A204.1 (cell line): ENCODE measurements around the gene VWA7.

Experiments used
- FAIRE-seq: peaks from 2 replicates; lab custom pipeline; 2012; peaks lifted over from hg19 to GRCh38; lab: Jason Lieb, UNC

The VWA7 gene

DNA sequence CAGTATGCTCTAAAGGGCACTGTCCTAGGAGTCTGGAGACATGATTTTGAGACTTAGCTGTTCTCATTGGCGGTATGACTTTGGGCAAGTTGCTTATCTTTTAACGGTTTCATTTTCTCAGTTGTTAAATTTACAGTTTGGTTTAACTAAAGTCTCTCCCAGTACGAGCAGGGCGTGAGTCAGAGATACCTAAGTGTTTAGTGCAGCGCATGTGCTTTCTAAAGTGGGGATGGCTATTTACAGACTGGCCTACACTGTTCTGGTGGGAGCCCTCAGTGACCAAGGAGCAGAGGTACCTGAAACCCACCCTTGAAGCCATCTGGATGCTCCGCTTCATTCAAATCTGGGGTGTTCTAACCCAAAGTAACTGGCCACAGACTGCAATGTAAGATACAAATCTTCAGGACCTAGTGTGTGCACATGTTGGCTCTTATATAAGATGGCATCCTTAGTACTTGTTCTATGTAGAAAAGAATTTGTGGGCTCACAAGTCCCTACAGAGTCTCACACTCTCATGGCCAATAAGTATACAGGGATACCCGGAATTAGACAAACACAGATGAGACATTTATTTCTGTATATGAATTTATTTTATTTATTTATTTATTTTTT is 26.6 kb downstream of the VWA7 start:
- no peak for FAIRE-seq

DNA sequence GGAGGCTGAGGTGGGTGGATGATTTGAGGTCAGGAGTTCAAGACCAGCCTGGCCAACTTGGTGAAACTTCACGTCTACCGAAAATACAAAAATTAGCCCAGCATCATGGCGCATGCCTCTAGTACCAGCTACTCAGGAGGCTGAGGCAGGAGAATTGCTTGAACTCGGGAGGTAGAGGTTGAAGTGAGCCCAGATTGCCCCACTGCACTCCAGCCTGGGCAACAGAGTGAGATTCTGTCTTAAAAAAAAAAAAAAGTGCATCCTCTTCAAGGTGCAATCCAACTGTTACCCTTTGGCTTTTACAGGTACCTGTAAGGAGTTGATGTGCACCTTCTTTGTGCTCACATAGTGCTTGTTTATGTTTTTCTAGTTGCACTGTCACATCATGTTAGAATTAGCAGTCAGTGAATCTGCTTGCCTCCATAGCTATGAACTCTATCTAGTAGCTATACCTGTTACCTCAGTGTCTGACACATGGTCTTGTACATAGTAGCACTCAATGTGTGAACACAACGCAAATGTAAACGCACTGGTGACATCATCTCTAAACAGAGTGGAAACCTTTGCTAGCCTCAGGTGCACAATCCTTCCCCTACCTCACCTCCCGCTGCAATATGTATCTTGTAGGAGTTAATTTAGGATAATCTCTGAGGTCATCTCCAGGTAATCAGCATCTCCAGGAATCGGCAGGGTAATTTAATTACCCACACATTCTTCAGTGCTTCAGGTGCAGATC is 27.7 kb downstream of the VWA7 start:
- no peak for FAIRE-seq

DNA sequence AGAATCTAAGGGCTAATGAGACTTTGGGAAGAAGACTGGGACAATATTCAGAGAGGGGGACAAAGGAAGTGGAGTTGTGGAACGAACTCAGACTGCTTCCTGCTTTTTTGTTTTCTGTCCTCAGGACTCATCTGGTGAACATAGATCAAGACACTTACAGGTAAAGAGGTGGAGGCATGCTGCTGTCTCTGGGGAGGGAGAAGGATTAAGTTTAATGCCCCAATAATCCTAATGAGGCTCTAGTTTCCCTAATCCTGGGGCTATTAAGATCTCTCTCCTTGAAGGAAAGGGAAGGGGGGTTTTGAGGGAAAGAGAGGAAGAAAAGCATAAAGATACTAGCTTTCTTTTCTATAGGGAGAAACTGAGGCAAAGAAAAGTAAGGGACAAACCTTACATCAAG is 32.7 kb downstream of the VWA7 start:
- no peak for FAIRE-seq

DNA sequence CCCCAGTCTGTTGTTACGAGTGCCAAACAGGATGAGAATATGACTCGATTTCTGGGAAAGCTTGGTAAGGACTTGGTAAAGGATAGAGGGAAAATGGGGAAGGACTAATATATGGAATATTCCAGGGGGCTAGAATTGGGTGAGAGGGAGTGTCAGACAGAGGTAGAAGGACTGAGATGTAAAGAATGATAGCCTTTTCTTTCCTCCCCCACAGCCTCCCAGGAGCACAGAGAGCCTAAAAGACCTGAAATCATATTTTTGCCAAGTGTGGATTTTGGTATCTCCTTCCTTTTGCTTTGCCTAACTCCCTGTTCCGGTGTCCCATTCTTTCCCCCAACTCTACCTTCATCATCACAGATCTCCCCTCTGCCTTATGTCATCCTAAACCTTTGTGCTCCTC is 34.2 kb downstream of the VWA7 start:
- no peak for FAIRE-seq

DNA sequence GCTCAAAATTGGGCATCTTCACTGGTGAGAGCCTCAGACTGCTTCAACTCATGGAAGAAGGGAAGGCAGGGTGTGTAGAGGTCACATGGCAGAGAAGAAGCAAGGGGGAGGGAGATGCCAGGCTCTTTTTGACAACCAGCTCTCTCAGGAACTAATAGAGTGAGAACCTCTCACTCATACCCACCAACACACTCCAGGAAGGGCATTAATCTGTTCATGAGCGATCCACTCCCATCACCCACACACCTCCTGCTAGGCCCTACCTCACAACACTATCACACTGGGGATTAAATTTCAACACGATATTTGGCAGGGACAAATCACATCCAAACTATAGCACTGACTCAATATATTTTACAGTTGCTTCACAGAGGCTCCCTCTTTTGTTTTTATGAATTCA is 35.3 kb downstream of the VWA7 start:
- no peak for FAIRE-seq

DNA sequence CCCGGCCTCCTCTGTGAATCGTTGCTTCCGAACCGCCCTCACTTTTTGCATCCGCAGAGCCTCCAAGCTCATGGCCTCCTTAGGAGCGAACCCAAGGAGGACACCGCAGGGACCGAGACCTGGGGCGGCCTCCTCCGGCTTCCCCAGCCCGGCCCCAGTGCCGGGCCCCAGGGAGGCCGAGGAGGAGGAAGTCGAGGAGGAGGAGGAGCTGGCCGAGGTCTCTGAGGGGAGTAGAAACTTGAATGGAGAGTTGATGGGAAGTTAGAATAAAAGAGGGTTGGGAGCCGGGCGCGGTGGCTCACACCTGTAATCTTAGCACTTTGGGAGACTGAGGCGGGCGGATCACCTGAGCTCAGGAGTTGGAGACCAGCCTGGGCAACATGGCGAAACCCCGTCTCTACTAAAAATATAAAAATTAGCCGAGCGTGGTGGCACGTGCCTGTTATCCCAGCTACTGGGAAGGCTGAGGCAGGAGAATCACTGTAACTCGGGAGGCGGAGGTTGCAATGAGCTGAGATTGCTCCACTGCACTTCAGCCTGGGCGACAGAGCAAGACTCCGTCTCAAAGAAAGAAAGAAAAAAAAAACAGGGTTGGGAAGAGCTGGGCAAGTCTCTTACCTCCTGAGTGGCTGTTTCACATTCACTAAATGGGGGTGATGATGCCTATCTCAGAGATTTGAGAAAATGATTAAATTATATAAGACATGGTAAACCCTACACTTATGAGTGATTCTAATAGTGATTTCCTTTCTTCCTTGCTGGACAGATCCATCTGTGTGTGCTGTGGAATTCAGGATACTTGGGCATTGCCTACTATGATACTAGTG is 36.5 kb downstream of the VWA7 start:
- FAIRE-seq = no peak

DNA sequence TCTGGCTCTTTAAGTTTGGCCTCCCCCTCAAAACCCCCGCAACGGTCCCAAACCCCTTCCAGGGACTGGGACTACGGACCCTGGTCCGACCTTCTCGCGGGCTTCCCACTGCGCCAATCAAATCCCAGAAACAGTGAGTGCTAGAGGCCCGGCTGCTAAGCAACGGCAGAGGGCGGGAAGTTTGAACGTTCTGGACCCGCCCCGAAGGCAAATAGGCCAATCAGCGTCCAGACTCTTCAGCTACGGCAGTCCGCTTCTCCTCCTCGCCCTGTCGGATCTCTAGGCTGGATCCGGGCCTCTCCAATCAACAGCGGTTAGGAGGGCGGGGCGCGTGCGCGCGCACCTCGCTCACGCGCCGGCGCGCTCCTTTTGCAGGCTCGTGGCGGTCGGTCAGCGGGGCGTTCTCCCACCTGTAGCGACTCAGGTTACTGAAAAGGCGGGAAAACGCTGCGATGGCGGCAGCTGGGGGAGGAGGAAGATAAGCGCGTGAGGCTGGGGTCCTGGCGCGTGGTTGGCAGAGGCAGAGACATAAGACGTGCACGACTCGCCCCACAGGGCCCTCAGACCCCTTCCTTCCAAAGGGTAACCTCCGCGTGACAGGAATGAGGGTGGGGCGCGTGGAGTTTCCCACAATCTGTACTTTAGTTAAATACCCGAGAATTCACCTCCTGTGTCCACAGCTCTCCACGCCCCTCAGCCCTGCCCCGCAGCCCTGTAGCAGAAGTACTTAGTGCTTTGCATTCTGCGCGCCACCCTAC is 37.3 kb downstream of the VWA7 start, which contains the start of gene MSH5:
Gene MSH5 (plus strand): TSS at position 367 of the 758 bp plus-strand sequence. CDS start 462 bp downstream, outside the sequence.
- peak; percentile 92 for FAIRE-seq

DNA sequence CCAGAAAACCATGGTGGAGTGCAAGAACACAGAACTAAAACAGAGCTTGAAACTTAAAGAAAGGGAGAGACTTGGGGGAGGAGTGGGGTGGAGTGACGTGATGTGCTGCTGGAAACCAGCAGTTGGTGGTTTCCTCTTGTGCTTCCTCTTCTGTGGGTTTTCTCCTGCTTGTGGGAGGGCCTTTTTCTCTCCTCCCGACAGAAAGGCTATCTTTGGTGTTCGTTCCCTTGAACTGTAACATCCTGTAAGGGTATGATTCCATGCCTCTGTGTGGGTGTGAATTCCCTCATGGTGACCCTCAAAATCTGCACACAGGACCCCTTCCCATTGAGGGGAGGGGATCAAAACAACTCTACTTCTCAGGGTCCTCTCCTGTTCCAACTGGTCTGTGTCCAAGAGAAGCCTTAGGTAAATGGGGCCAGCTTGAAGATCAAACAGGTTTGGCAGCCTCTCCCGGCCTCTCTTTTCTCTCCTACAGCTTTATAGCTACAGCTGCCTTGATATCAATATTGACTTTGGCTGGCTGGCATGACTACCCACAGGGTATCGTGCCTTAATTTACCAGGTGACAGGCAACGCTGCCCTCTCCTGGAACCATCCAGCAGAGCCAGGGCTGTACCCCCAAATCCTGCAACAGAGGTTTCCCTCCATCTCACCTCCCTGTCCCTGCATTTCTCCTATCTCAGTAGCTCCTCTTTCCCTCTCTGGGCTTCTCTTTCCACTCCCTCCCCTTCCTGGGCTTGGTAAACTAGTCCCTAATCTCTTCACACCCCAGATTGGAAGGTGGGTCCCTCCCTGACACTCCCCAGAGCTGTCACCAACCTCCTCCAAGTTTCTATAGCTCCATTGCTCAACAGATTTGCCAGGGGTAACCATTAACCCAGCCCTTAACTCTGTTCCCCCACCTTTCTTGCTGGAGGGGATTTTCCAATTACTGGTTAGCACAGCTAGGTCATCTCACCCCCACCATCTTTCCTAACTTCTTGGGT is 38.8 kb downstream of the VWA7 start:
- FAIRE-seq = peak; percentile 34

DNA sequence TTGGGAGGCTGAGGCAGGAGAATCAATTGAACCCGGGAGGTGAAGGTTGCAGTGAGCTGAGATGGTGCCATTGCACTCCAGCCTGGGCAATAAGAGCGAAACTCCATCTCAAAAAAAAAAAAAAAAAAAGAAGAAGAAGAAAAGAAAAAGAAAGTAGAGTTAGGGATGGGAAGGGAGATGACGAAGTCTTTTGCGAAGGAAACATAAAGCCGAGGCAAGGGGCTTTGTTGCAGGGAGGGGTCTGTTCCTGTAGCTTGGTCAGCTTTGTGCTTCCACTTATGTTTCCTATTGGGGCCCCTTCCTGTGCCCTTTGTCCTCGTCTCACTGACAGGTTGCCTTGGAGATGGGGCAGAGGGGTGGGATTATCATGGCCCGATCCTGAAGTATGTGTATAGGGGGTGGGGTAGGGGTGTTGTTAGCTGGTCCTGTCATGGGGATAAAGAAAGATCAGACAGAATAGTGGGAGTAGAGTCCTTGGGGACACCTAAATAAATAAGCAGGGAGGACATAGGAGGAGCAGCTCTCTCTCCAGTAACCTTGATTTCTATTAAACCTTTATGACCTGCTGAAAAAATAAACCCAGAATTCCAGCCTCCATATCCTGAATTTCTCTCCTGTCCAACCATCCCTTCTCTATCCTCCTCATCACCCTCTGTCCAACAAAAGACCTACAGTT is 39.7 kb downstream of the VWA7 start:
- no peak for FAIRE-seq

DNA sequence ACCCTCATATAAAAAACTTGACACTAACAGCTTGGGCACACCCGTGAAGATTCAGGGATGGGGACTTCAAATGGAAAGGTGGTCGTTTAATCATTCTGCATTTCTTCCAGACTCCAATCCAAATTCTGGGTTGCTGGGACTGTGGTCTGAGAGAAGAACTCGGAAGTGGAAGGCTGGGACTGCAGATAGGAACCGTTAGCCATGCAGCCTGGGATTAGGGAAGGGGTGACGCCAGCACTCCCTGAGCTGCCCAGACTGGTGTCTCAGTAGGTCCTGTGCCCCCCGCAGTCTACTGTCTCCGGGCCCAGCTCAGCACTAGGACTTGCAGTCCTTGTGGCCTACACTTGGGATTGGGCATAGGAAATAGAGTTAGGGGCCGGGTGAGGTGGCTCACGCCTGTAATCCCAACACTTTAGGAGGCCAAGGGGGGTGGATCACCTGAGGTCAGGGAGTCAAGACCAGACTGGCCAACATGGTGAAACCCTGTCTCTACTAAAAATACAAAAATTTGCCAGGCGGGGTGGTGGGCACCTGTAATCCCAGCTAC is 40.3 kb downstream of the VWA7 start:
- FAIRE-seq = no peak

DNA sequence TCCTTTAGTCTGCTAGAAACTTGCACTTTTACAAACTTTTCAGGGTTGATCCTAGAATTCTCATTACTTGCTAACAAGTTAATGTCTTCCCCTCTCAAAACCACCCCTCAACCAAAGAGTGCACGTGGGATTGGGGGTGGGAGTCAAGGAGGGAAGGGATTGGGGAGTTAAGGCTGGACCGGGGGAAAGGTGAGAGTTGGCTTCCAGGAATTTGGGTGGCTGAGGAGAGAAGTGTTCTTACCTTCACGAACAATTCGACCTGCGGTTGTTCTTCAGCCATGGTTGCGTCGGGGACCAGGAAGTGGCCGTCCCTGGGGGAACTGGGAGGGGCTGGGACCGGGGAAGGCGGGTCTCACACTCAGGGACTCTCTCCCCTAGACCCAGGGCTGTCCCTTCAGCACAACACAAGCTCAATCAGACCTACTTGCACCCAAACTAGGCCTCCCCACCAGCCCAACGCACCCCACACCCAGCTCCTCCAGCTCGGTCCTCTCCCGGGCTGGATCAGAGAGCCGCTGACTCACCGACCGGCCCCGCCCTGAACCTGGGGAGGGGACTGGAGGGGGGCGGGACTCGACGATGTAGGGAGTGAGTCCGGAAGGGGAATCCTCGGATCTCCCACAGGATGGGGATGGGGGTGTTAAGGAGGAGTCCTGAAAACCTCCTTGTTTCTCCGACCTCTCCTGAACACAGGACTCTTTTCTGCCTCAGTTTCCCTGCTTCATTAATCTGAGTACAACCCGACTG is 40.9 kb downstream of the VWA7 start, which contains the start of gene CLIC1:
Gene CLIC1 (minus strand): TSS at position 510 of the 747 bp plus-strand sequence. CDS start 230 bp downstream, at position 280.
- FAIRE-seq = no peak

DNA sequence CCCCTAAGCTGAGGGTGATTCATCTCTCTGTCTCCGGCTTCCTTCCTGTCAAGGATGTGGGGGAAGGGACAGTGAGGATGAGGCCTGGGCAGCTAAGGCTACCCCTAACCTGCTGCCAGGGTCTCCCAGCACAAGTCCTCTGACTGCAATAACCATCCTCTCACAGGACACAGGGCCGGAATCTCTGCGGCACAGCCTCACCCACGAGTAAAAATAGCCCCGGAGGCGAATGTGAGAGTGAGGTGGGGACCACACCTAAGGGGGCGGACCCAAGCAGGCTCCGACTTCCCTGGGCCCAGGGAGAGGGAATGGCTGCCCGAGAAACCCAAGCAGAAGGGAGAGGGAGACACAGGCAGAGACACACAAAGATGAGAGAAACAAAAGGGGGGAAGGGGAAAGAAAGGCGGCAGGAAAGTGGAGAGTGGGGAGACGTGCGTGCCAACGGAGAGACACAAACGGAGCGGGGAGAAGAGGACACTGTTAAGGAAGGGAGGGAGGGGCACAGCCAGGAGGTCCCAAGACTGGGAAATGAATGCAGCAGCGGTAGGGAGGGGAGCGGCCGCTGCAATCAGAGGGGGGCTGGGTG is 42.2 kb downstream of the VWA7 start:
- FAIRE-seq = no peak

DNA sequence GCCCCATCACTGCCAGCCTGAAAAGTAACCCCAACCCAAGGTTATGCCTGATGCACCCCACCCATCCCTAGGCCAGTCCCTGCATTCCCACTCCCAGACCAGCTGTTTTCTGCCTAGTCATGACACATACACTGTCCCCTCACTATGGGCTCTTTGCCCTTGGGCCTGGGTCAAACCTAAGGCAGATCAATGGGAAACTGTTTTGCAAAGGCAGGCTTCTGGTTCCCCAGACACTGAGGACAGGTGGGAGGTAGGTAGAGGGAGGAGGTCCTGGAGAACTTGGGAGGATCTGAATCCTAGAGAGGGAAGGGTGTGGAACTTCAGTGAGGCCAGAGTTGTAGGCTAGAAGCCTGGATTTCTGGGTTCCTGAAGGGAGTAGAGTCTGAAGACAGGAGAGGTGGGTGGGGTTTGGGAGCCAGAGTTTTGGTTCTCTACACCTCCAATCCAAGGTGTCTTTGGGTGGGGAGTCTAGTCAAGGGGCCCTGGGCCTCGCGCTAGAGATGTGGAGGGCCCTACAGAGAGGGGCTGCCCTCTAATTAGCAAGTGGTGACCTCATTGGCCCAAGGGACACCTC is 42.8 kb downstream of the VWA7 start:
- no peak for FAIRE-seq

DNA sequence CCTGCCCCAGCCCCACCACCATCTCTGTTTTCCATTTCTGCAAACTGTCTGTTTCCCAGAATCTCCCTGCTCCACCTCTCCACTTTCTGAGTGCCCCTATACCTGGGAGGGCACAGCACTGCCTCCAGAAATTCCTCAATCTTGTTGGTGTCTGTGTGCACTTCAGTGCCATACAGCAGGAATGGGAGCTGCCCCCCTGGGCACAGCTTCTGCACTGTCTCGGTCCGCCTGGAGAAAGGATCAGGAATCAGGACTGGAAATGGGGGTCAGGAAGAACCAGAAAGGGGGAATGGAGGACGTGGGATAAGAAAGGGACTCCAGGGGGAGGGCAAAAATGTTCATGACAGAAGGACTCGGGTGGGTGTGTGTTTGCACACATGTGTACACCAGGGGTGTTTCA is 43.4 kb downstream of the VWA7 start:
- FAIRE-seq = no peak

DNA sequence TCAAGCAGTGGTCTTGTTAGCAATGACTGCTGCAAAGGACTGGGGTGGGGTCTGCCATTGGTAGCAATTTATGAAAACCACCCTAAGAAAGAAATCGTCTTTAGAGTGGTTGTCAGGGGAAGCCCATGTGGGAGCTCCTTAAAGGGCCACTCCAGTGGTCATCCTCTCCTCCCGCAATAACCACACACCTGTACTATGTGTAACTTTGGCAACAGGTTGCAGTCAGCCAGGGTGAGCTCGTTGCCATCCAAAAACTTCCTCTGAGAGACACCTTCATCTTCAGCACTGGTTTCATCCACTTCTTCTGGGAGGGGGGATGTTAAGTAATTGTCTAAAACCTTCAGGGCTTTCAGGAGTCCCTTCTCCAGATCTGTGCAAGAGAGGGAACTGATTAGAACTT is 45.1 kb downstream of the VWA7 start:
- no peak for FAIRE-seq

DNA sequence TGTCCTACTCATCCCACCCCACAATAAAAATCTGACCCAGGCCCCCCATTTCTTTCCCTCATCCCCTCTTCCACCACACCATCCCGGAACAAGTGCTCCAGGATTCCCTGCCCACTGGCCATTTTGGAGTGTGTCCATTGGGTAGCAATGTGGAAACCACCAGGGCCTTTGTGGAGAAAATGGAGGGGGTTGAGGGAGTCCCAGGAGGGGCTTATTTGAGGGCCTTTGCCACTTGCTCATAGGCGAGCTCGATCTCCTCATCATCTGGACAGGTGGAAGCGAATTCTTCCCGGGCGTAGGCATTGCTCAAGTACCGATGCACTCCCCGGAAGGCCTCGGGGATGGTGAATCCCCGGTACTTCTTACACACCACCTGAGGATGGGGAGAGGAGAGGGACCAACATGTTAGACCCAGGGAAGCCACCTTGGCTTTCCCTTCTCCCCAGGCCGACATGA is 46.5 kb downstream of the VWA7 start:
- no peak for FAIRE-seq

DNA sequence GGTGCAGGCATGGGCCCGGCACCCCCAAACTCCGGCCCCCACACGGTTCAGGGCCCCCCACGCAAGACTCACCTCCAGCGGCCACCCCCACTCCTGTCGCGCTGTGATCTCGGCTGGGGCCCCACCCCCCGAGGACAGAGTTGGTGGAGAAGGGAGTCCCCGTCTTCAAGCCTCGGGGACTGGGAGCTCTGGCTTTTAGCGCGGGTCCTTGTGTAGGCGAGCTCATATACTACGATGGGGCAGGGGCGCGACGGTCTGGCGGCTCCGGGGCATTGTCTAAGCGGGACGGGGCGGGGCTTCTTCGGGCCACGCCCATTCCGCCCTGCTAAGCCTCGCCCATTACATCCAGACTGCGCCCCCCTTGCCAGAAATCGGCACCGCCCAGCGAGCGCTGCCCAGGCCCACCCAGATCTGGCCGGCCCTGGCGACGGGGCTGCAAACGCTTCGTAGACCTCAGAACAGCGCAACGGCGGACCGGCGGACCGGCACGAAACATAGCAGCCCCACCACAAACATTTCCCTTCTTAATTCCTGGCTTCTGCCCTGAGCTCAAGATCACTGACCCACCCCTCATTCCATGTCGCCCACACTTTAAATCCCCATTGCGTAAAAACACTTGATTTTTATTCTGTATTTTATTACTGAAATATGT is 47.0 kb downstream of the VWA7 start:
- FAIRE-seq = no peak

DNA sequence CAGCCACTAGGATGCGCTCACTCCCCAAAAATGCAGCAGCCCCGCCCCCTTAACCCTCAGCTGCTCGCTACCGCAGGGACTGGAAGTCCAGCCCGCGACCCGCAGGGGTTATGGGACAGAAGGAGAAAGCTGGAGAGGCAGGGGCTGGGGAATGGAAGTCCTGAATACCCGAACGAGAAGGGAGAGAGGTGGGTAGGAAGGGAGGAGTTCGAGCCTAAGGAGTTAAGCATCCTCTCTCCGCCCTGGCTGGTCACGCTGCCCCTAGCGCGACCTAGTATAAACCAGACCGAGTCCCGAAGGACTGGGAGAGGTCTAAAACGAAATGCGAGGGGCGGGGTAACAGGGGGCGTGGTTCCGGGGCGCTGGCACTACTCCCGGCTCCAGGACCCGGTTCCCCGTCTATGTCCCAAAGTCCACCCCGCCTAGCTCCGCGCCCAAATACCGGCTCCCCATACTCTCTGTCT is 47.6 kb downstream of the VWA7 start:
- no peak for FAIRE-seq
